Bronchial epithelial cell (primary cell): ENCODE measurements around the gene KDF1. TPM values are rescaled to one million over a fixed set of nuclear protein-coding genes. Genes with fewer than 3 reads are reported as not detected.

ENCODE experiments used
- DNase-seq: peaks from one replicate; pipeline ENCODE4 v3.0.0-alpha.2; 2010; ENCODE audit warnings: low read depth
- FAIRE-seq: peaks from 2 replicates; lab custom pipeline; 2011; peaks lifted over from hg19 to GRCh38; lab: Jason Lieb, UNC
- H3K27me3 ChIP-seq: 2 replicates; pipeline ENCODE4 v1.5.1; 2011; ENCODE audit warnings: low read length; ENCODE audit not compliant: control insufficient read depth, insufficient read depth
- H3K36me3 ChIP-seq: 2 replicates; pipeline ENCODE4 v1.5.1; 2011; ENCODE audit warnings: low read length; ENCODE audit not compliant: control insufficient read depth, insufficient read depth
- H3K4me3 ChIP-seq: 2 replicates; pipeline ENCODE4 v1.5.1; 2011; ENCODE audit warnings: mild to moderate bottlenecking, low read depth, low read length, control low read depth
- total RNA-seq: library from RNA; depleted of rRNA; stranded (reverse); fragments of >200 nt; gene quantifications from 2 replicates; pipeline ENCODE4 v1.2.1, GENCODE V29; 2014
- TF ChIP-seq, protein P1 (sequence below): IDR thresholded peaks from 2 replicates; pipeline ENCODE4 v1.5.1; 2011; ENCODE audit warnings: mild to moderate bottlenecking, moderate library complexity, low read length, control low read depth, inconsistent platforms; ENCODE audit not compliant: insufficient read depth, severe bottlenecking

Gene KDF1
- total RNA-seq, 1 donor from 2014 or later: 13.2 TPM

DNA sequence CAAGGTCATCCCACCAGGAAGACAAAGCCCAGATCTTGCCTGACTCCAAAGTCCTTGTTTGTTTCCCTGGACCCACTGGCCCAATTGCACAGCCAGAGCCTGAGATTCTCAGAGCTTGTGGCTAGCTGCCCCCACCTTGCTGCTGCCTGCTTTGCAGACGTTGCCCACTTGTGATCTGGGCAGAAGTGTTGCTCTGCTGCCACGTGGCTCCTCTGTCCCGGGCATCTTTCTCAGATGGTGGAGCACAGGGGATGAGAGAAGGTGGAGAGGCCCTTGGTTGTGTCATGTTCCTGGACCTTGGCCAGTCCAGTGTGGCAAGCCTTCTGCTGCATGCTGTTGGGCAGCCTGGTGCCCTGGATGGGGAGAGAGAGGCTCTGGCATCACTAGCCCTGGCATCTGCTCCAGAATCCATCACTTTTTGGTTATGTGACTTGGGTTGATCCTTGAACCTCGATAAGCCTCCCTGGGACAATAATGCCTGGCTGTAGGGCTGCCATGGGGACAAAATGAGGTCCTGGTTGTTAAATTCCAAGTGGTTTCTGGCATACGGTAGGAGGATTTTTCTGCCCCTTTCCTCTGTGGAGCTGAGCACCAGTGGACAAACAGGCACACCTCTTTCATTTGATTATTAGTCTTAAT lies 44.9 kb downstream of the KDF1 start:
- TF ChIP-seq, protein P1, sequence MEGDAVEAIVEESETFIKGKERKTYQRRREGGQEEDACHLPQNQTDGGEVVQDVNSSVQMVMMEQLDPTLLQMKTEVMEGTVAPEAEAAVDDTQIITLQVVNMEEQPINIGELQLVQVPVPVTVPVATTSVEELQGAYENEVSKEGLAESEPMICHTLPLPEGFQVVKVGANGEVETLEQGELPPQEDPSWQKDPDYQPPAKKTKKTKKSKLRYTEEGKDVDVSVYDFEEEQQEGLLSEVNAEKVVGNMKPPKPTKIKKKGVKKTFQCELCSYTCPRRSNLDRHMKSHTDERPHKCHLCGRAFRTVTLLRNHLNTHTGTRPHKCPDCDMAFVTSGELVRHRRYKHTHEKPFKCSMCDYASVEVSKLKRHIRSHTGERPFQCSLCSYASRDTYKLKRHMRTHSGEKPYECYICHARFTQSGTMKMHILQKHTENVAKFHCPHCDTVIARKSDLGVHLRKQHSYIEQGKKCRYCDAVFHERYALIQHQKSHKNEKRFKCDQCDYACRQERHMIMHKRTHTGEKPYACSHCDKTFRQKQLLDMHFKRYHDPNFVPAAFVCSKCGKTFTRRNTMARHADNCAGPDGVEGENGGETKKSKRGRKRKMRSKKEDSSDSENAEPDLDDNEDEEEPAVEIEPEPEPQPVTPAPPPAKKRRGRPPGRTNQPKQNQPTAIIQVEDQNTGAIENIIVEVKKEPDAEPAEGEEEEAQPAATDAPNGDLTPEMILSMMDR: no peak
- H3K36me3 ChIP-seq: no peaks in the 10 kb centered on the region
- no peaks in the 10 kb centered on the region for H3K27me3 ChIP-seq
- H3K4me3 ChIP-seq: no peak overlapping the region
- FAIRE-seq (no peak), DNase-seq (no peak)

DNA sequence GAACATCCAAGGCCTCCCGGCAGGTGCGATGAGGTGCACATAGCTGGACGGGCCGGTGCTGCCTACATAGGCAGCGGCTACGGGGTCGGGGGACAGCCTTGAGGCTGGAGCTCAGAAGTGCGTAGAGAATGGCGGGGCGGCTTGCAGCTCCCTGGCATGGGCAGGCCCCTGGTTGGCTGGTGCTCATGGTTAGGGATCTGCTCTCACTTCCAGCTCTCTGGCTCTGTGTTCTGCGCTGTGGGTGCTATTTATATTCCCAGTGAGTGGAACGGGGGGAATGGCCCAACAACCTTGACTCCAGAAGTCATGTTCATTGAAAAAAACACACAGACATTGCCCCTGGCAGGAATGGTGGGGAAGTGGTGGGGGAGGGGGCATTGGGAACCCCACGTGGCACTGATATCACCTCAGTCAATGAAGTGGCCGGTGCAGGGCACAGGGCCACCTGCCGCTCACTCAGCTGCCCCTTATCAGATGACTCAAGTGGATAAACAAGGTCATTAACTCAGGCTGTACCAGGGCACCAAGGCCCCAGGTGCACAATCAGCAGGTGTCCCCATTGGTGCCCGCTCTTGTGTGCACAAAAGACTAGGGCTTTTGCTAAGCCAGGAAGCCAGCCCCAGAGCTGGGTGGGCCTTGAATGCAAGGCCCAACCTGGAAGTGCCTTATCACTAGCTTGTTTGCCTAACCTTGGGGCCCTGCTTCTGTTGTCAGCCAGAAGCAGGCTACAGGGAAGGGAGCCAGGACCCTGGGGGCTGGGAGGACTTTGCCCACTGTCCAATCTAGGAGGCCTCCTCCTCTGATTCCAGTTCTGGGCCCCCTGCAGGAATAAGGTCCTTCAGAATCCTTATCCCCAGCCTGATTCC lies 46.3 kb downstream of the KDF1 start, which contains the start of gene NR0B2:
TSS of gene NR0B2 (minus strand) at position 222 of the 866 bp plus-strand sequence. CDS start at position 187, 35 bp downstream.
- no peaks in the 10 kb centered on the region for H3K36me3 ChIP-seq
- FAIRE-seq (no peak), DNase-seq (no peak)
- no peak within 1 kb of the TSS for H3K4me3 ChIP-seq
- no peaks in the 10 kb centered on the region for H3K27me3 ChIP-seq
- TF ChIP-seq, protein P1: no peak

DNA sequence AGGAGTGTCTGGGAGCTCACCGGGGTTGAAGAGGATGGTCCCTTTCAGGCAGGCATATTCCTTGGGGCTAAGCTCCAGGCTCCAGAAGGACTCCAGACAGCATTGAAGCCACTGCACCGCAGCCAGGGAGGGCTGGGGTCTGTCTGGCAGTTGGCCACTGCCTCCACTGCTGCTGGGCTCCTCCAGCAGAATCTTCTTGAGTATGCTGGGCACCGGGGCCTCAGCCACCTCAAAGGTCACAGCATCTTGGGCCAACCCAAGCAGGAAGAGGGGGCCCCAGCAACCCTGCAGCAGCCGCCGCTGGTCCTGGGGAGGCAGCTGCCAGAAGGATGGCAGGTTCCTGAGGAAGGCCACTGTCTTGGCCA lies 46.9 kb downstream of the KDF1 start:
- DNase-seq (no peak), FAIRE-seq (no peak)
- no peak overlapping the region for H3K4me3 ChIP-seq
- no peaks in the 10 kb centered on the region for H3K36me3 ChIP-seq
- TF ChIP-seq, protein P1: no peak
- H3K27me3 ChIP-seq: no peaks in the 10 kb centered on the region

DNA sequence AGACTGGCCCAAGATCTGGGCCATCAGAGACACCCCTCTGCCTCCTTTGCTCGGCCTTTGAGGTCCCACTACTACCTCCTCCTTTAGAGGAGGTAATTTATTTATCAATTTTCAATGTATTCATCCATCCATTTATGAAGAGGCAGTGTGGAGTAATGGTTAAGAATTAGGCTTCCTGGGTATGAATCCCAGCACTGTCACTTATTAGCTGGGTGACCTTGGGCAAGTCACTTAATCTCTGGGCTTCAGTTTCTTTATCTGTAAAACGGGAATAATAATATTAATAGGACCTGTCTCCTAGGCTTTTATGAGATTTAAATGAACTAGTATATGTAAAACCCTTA lies 48.1 kb downstream of the KDF1 start:
- TF ChIP-seq, protein P1: no peak
- FAIRE-seq (no peak), DNase-seq (no peak)
- H3K4me3 ChIP-seq: no peak overlapping the region
- no peaks in the 10 kb centered on the region for H3K27me3 ChIP-seq
- H3K36me3 ChIP-seq: no peaks in the 10 kb centered on the region

DNA sequence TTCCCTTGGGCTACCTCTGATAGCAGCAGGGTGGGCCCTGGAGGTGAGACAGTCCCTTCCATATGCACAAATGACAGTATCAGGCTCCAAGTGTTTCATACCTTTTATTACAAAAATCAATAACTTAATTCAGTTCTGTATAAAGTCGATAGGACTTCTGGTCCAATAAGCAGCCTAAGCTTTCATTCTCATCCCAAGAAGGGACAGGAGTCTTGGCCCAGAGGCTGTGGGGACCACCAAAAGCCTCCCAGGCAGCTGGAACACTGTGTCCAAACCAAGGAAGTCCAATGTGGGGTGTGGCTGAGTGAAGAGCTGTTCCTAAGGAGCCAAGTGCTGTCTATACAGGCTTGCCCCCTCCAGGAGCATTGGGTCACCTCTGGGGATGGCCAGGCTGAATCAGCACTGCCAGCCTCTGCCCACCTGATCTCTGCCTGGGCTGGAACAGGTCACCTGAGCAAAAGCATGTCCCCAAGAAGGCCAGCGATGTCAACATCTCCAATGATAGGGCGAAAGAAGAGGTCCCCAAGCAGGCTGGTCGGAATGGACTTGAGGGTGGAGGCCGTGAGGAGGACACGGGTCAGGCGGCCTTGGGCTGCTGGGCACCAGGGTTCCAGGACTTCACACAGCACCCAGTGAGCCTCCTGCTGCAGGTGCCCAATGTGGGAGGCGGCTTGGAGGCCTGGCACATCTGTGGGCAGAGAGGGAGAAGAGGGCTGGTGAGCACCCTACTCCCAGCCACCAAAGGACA lies 48.7 kb downstream of the KDF1 start:
- DNase-seq: no peak
- TF ChIP-seq, protein P1: no peak
- Histone ChIP-seq H3K27me3 (no peaks in the 10 kb centered on the region), H3K4me3 (no peak overlapping the region), H3K36me3 (no peaks in the 10 kb centered on the region)
- FAIRE-seq: no peak
